SJSA1 (cell line): Measurements from ENCODE around the gene NDUFA1. TPM values are rescaled to one million over a fixed set of nuclear protein-coding genes. Genes with fewer than 3 reads are reported as not detected.

Experiments
- total RNA-seq: library from RNA; depleted of rRNA; stranded (reverse); fragments of >200 nt; shearing (Covaris generic); gene quantifications from 2 replicates; pipeline ENCODE4 v1.2.3, GENCODE V29; 2014; rRNA removed

NDUFA1 gene
- total RNA-seq, 1 experiment from 2014 or later = 82.7 TPM

Other genes starting within 250 kb of the NDUFA1 start
- gene SEPTIN6, start 178.7 kb upstream of the NDUFA1 start, total RNA-seq = 12.9 and 21.2 TPM in 2 replicates
- 0.19 and 1.6 TPM in 2 replicates for gene SOWAHD, start 113.2 kb upstream of the NDUFA1 start, total RNA-seq
- 2,665 and 4,330 TPM in 2 replicates for gene RPL39, start 80.2 kb upstream of the NDUFA1 start, total RNA-seq
- 3.4 and 6.2 TPM in 2 replicates for gene UPF3B, start 18.9 kb upstream of the NDUFA1 start, total RNA-seq
- 14.8 and 15.8 TPM in 2 replicates for gene RNF113A, start 99 bp upstream of the NDUFA1 start, total RNA-seq
- not detected in 2 replicates for gene AKAP14, start 24.1 kb downstream of the NDUFA1 start, total RNA-seq
- 4.2 and 7.3 TPM in 2 replicates for gene NKAP, start 71.9 kb downstream of the NDUFA1 start, total RNA-seq
- not detected in 2 replicates for gene RHOXF2B, start 205.9 kb downstream of the NDUFA1 start, total RNA-seq
- gene RHOXF1, start 244.1 kb downstream of the NDUFA1 start, total RNA-seq = not detected in 2 replicates